ENCODE results near the gene FAM107B.

Gene FAM107B

GRCh38 chr10:14528450-14528849 is 246.2 kb downstream of the FAM107B start:
- no CpG with 5 or more reads among the region's 2 CpGs for WGBS (ENCODE audit: extremely low coverage, insufficient coverage, low lambda C conversion rate)
- H3K27me3 ChIP-seq (ENCODE audit: insufficient read depth, low read length, poor library complexity): no peaks in the 10 kb centered on the region

GRCh38 chr10:14527915-14528314 is 246.8 kb downstream of the FAM107B start:
- H3K4ac ChIP-seq (ENCODE audit: low read depth, low read length): no peak overlapping the region
- no peak overlapping the region for H3K4me3 ChIP-seq (ENCODE audit: low read length)
- no peak overlapping the region for H3K56ac ChIP-seq (ENCODE audit: low read length)
- H4K5ac ChIP-seq (ENCODE audit: low read length): no peak overlapping the region
- no peaks in the 10 kb centered on the region for H3K27me3 ChIP-seq (ENCODE audit: insufficient read depth, low read length, poor library complexity)
- H3K27ac ChIP-seq (ENCODE audit: low read depth, low read length): no peak overlapping the region
- no peak overlapping the region for H3K4me2 ChIP-seq (ENCODE audit: low read length)
- no peak overlapping the region for H2BK15ac ChIP-seq (replicated peaks; ENCODE audit: low read depth)
- no peak overlapping the region for H2BK5ac ChIP-seq (ENCODE audit: low read length)
- peaks cover 2% of the 10 kb centered on the region for H3K79me1 ChIP-seq (ENCODE audit: low read length)
- no peaks in the 10 kb centered on the region for H3K79me2 ChIP-seq (ENCODE audit: control insufficient read depth, insufficient read depth, low read length)
- no peak overlapping the region for H3K9ac ChIP-seq (ENCODE audit: low read length)
- H3K36me3 ChIP-seq (ENCODE audit: control insufficient read depth, insufficient read depth, low read length): no peaks in the 10 kb centered on the region
- WGBS (ENCODE audit: extremely low coverage, insufficient coverage, low lambda C conversion rate): no CpG with 5 or more reads among the region's 3 CpGs
- no peak overlapping the region for H2BK120ac ChIP-seq (ENCODE audit: low read depth, low read length)
- no peak overlapping the region for H2AK5ac ChIP-seq (ENCODE audit: low read length)
- H4K8ac ChIP-seq (ENCODE audit: low read depth, low read length): no peak overlapping the region
- H3K23ac ChIP-seq (ENCODE audit: low read length): no peak overlapping the region
- no peaks in the 10 kb centered on the region for H3K4me1 ChIP-seq (ENCODE audit: control insufficient read depth, low read depth, low read length)
- DNase-seq: no peak
- H3K18ac ChIP-seq (ENCODE audit: low read length): no peak overlapping the region

More at GRCh38 chr10:14528450-14528849, 246.2 kb downstream of the FAM107B start:
- no peaks in the 10 kb centered on the region for H3K36me3 ChIP-seq (ENCODE audit: control insufficient read depth, insufficient read depth, low read length)
- H2AK5ac ChIP-seq (ENCODE audit: low read length): no peak overlapping the region
- no peaks in the 10 kb centered on the region for H3K79me2 ChIP-seq (ENCODE audit: control insufficient read depth, insufficient read depth, low read length)
- H3K9ac ChIP-seq (ENCODE audit: low read length): no peak overlapping the region
- H2BK120ac ChIP-seq (ENCODE audit: low read depth, low read length): no peak overlapping the region
- no peak overlapping the region for H4K8ac ChIP-seq (ENCODE audit: low read depth, low read length)
- no peak overlapping the region for H2BK15ac ChIP-seq (replicated peaks; ENCODE audit: low read depth)
- peaks cover 2% of the 10 kb centered on the region for H3K79me1 ChIP-seq (ENCODE audit: low read length)
- no peak overlapping the region for H3K23ac ChIP-seq (ENCODE audit: low read length)
- no peak overlapping the region for H2BK5ac ChIP-seq (ENCODE audit: low read length)
- no peak overlapping the region for H3K4ac ChIP-seq (ENCODE audit: low read depth, low read length)
- no peak overlapping the region for H3K56ac ChIP-seq (ENCODE audit: low read length)
- H4K5ac ChIP-seq (ENCODE audit: low read length): no peak overlapping the region
- no peak overlapping the region for H3K18ac ChIP-seq (ENCODE audit: low read length)
- no peak for DNase-seq
- no peak overlapping the region for H3K4me2 ChIP-seq (ENCODE audit: low read length)
- H3K4me3 ChIP-seq (ENCODE audit: low read length): no peak overlapping the region
- no peaks in the 10 kb centered on the region for H3K4me1 ChIP-seq (ENCODE audit: control insufficient read depth, low read depth, low read length)
- H3K27ac ChIP-seq (ENCODE audit: low read depth, low read length): no peak overlapping the region

GRCh38 chr10:14527134-14527844 is 247.4 kb downstream of the FAM107B start:
- H3K27ac ChIP-seq (ENCODE audit: low read depth, low read length): no peak overlapping the region
- H3K27me3 ChIP-seq (ENCODE audit: insufficient read depth, low read length, poor library complexity): no peaks in the 10 kb centered on the region
- WGBS (ENCODE audit: extremely low coverage, insufficient coverage, low lambda C conversion rate): no CpG with 5 or more reads among the region's 3 CpGs
- no peak overlapping the region for H2BK15ac ChIP-seq (replicated peaks; ENCODE audit: low read depth)
- no peak overlapping the region for H3K4me2 ChIP-seq (ENCODE audit: low read length)
- no peak overlapping the region for H3K18ac ChIP-seq (ENCODE audit: low read length)
- H2BK120ac ChIP-seq (ENCODE audit: low read depth, low read length): no peak overlapping the region
- no peak overlapping the region for H2AK5ac ChIP-seq (ENCODE audit: low read length)
- H2BK5ac ChIP-seq (ENCODE audit: low read length): no peak overlapping the region
- no peak overlapping the region for H3K23ac ChIP-seq (ENCODE audit: low read length)
- no peaks in the 10 kb centered on the region for H3K79me1 ChIP-seq (ENCODE audit: low read length)
- no peak overlapping the region for H4K5ac ChIP-seq (ENCODE audit: low read length)
- no peak overlapping the region for H3K56ac ChIP-seq (ENCODE audit: low read length)
- no peak overlapping the region for H4K8ac ChIP-seq (ENCODE audit: low read depth, low read length)
- H3K79me2 ChIP-seq (ENCODE audit: control insufficient read depth, insufficient read depth, low read length): no peaks in the 10 kb centered on the region
- no peaks in the 10 kb centered on the region for H3K4me1 ChIP-seq (ENCODE audit: control insufficient read depth, low read depth, low read length)
- H3K36me3 ChIP-seq (ENCODE audit: control insufficient read depth, insufficient read depth, low read length): no peaks in the 10 kb centered on the region
- no peak for DNase-seq
- no peak overlapping the region for H3K4ac ChIP-seq (ENCODE audit: low read depth, low read length)
- no peak overlapping the region for H3K4me3 ChIP-seq (ENCODE audit: low read length)
- H3K9ac ChIP-seq (ENCODE audit: low read length): no peak overlapping the region

GRCh38 chr10:14526326-14526725 is 248.4 kb downstream of the FAM107B start:
- Histone ChIP-seq H3K4me2 (ENCODE audit: low read length) (no peak overlapping the region), H2BK120ac (ENCODE audit: low read depth, low read length) (no peak overlapping the region), H3K23ac (ENCODE audit: low read length) (no peak overlapping the region), H3K27ac (ENCODE audit: low read depth, low read length) (no peak overlapping the region), H3K56ac (ENCODE audit: low read length) (no peak overlapping the region), H2AK5ac (ENCODE audit: low read length) (no peak overlapping the region), H3K4me3 (ENCODE audit: low read length) (no peak overlapping the region), H2BK5ac (ENCODE audit: low read length) (no peak overlapping the region), H3K18ac (ENCODE audit: low read length) (no peak overlapping the region), H3K4ac (ENCODE audit: low read depth, low read length) (no peak overlapping the region), H3K36me3 (ENCODE audit: control insufficient read depth, insufficient read depth, low read length) (no peaks in the 10 kb centered on the region), H3K27me3 (ENCODE audit: insufficient read depth, low read length, poor library complexity) (no peaks in the 10 kb centered on the region), H3K79me1 (ENCODE audit: low read length) (no peaks in the 10 kb centered on the region), H3K9ac (ENCODE audit: low read length) (no peak overlapping the region), H2BK15ac (replicated peaks; ENCODE audit: low read depth) (no peak overlapping the region), H3K79me2 (ENCODE audit: control insufficient read depth, insufficient read depth, low read length) (no peaks in the 10 kb centered on the region), H3K4me1 (ENCODE audit: control insufficient read depth, low read depth, low read length) (no peaks in the 10 kb centered on the region), H4K5ac (ENCODE audit: low read length) (no peak overlapping the region), H4K8ac (ENCODE audit: low read depth, low read length) (no peak overlapping the region)
- DNase-seq: no peak
- whole genome bisulfite sequencing (ENCODE audit: extremely low coverage, insufficient coverage, low lambda C conversion rate): no CpG with 5 or more reads among the region's 7 CpGs

GRCh38 chr10:14524691-14525324 is 249.9 kb downstream of the FAM107B start:
- Histone ChIP-seq H3K4ac (ENCODE audit: low read depth, low read length) (no peak overlapping the region), H3K4me1 (ENCODE audit: control insufficient read depth, low read depth, low read length) (no peaks in the 10 kb centered on the region), H3K23ac (ENCODE audit: low read length) (no peak overlapping the region), H3K36me3 (ENCODE audit: control insufficient read depth, insufficient read depth, low read length) (no peaks in the 10 kb centered on the region), H2BK120ac (ENCODE audit: low read depth, low read length) (no peak overlapping the region), H3K27me3 (ENCODE audit: insufficient read depth, low read length, poor library complexity) (no peaks in the 10 kb centered on the region), H4K5ac (ENCODE audit: low read length) (no peak overlapping the region), H4K8ac (ENCODE audit: low read depth, low read length) (no peak overlapping the region), H3K4me2 (ENCODE audit: low read length) (no peak overlapping the region), H3K4me3 (ENCODE audit: low read length) (no peak overlapping the region), H3K27ac (ENCODE audit: low read depth, low read length) (no peak overlapping the region), H3K79me1 (ENCODE audit: low read length) (no peaks in the 10 kb centered on the region), H2AK5ac (ENCODE audit: low read length) (no peak overlapping the region), H3K56ac (ENCODE audit: low read length) (no peak overlapping the region), H3K79me2 (ENCODE audit: control insufficient read depth, insufficient read depth, low read length) (no peaks in the 10 kb centered on the region), H2BK5ac (ENCODE audit: low read length) (no peak overlapping the region), H2BK15ac (replicated peaks; ENCODE audit: low read depth) (no peak overlapping the region), H3K18ac (ENCODE audit: low read length) (no peak overlapping the region), H3K9ac (ENCODE audit: low read length) (no peak overlapping the region)
- DNase-seq: no peak
- WGBS (ENCODE audit: extremely low coverage, insufficient coverage, low lambda C conversion rate): no CpG with 5 or more reads among the region's 3 CpGs

All from mesendoderm (in vitro differentiated cells).